IPS-20b (cell line): ENCODE results near the gene RPL10.

ENCODE experiments used
- H3K27ac ChIP-seq: one replicate; pipeline ENCODE4 v1.5.1; 2013; ENCODE audit warnings: low read length
- H3K27me3 ChIP-seq: 2 replicates; pipeline ENCODE4 v1.6.1; 2013; ENCODE audit warnings: mild to moderate bottlenecking, low read length, inconsistent platforms; ENCODE audit not compliant: insufficient read depth
- H3K36me3 ChIP-seq: 2 replicates; pipeline ENCODE4 v1.6.1; 2013; ENCODE audit warnings: low read depth, mild to moderate bottlenecking, inconsistent platforms, low read length, moderate library complexity; ENCODE audit not compliant: insufficient read depth
- H3K4me1 ChIP-seq: 2 replicates; pipeline ENCODE4 v1.6.1; 2013; ENCODE audit warnings: mild to moderate bottlenecking, control low read depth, inconsistent platforms, low read length, moderate library complexity; ENCODE audit not compliant: insufficient read depth
- H3K4me3 ChIP-seq: 2 replicates; pipeline ENCODE4 v1.5.1; 2013; ENCODE audit warnings: mild to moderate bottlenecking, low read length, inconsistent platforms
- H3K9ac ChIP-seq: 2 replicates; pipeline ENCODE4 v1.6.1; 2013; ENCODE audit warnings: low read depth, mild to moderate bottlenecking, inconsistent platforms, low read length, moderate library complexity
- H3K9me3 ChIP-seq: 2 replicates; pipeline ENCODE4 v1.6.1; 2013; ENCODE audit warnings: mild to moderate bottlenecking, low read depth, low read length, inconsistent platforms; ENCODE audit not compliant: insufficient read depth

Gene RPL10

GRCh38 chrX:154397888-154398667 lies at the start of gene RPL10:
Gene RPL10 (plus strand): TSS chrX:154398377. CDS start chrX:154398520, 143 bp downstream.
- Histone ChIP-seq H3K27ac (peak within 1 kb of the TSS; percentile 91), H3K4me1 (no peaks in the 10 kb centered on the region; the same call in 1 of the 2 replicates), H3K4me3 (peak within 1 kb of the TSS; percentile 92), H3K27me3 (no peaks in the 10 kb centered on the region), H3K36me3 (peaks cover 28% of the 10 kb centered on the region), H3K9me3 (no peaks in the 10 kb centered on the region), H3K9ac (peak within 1 kb of the TSS; percentile 99)

- H3K27ac ChIP-seq: no peak overlapping the region
- H3K9me3 ChIP-seq: no peaks in the 10 kb centered on the region
- H3K27me3 ChIP-seq: no peaks in the 10 kb centered on the region
- H3K9ac ChIP-seq: no peak overlapping the region
- H3K4me3 ChIP-seq: no peak overlapping the region
- no peaks in the 10 kb centered on the region for H3K4me1 ChIP-seq
- peaks cover 56% of the 10 kb centered on the region for H3K36me3 ChIP-seq
These were observed 49.4 kb upstream of the RPL10 start for GRCh38 chrX:154348646-154349358.

- Histone ChIP-seq H3K9me3 (no peaks in the 10 kb centered on the region), H3K4me3 (no peak overlapping the region), H3K27me3 (no peaks in the 10 kb centered on the region), H3K27ac (no peak overlapping the region), H3K9ac (no peak overlapping the region), H3K36me3 (peaks cover 62% of the 10 kb centered on the region), H3K4me1 (no peaks in the 10 kb centered on the region)
These were observed 48.7 kb upstream of the RPL10 start for GRCh38 chrX:154349359-154349935.

- Histone ChIP-seq H3K36me3 (peaks cover 68% of the 10 kb centered on the region), H3K9ac (no peak overlapping the region), H3K4me1 (no peaks in the 10 kb centered on the region), H3K4me3 (no peak overlapping the region), H3K9me3 (no peaks in the 10 kb centered on the region), H3K27me3 (no peaks in the 10 kb centered on the region), H3K27ac (no peak overlapping the region)
These were observed 48.2 kb upstream of the RPL10 start for GRCh38 chrX:154349979-154350378.

- peaks cover 74% of the 10 kb centered on the region for H3K36me3 ChIP-seq
- no peak overlapping the region for H3K9ac ChIP-seq
- no peaks in the 10 kb centered on the region for H3K27me3 ChIP-seq
- no peak overlapping the region for H3K27ac ChIP-seq
- no peaks in the 10 kb centered on the region for H3K9me3 ChIP-seq
- no peaks in the 10 kb centered on the region for H3K4me1 ChIP-seq
- H3K4me3 ChIP-seq: no peak overlapping the region
These were observed 47.6 kb upstream of the RPL10 start for GRCh38 chrX:154350429-154351182.

- H3K36me3 ChIP-seq: peaks cover 82% of the 10 kb centered on the region
- no peak overlapping the region for H3K9ac ChIP-seq
- no peak overlapping the region for H3K27ac ChIP-seq
These were observed 46.8 kb upstream of the RPL10 start for GRCh38 chrX:154351183-154352011.

GRCh38 chrX:154352012-154352401 lies 46.2 kb upstream of the RPL10 start:
- no peaks in the 10 kb centered on the region for H3K4me1 ChIP-seq
- H3K27me3 ChIP-seq: no peaks in the 10 kb centered on the region
- H3K9ac ChIP-seq: no peak overlapping the region
- peaks cover 88% of the 10 kb centered on the region for H3K36me3 ChIP-seq
- H3K9me3 ChIP-seq: no peaks in the 10 kb centered on the region
- H3K27ac ChIP-seq: no peak overlapping the region
- no peak overlapping the region for H3K4me3 ChIP-seq

More at GRCh38 chrX:154351183-154352011, 46.8 kb upstream of the RPL10 start:
- no peak overlapping the region for H3K4me3 ChIP-seq
- H3K27me3 ChIP-seq: no peaks in the 10 kb centered on the region
- no peaks in the 10 kb centered on the region for H3K4me1 ChIP-seq
- H3K9me3 ChIP-seq: no peaks in the 10 kb centered on the region

- no peaks in the 10 kb centered on the region for H3K9me3 ChIP-seq
- H3K36me3 ChIP-seq: peaks cover 92% of the 10 kb centered on the region
- no peak overlapping the region for H3K27ac ChIP-seq
- H3K27me3 ChIP-seq: no peaks in the 10 kb centered on the region
- no peaks in the 10 kb centered on the region for H3K4me1 ChIP-seq
- no peak overlapping the region for H3K9ac ChIP-seq
- H3K4me3 ChIP-seq: no peak overlapping the region
These were observed 45.7 kb upstream of the RPL10 start for GRCh38 chrX:154352466-154352865.

GRCh38 chrX:154353172-154353843 lies 44.9 kb upstream of the RPL10 start:
- H3K4me3 ChIP-seq: no peak overlapping the region
- no peak overlapping the region for H3K9ac ChIP-seq
- peaks cover 98% of the 10 kb centered on the region for H3K36me3 ChIP-seq
- no peaks in the 10 kb centered on the region for H3K4me1 ChIP-seq
- no peak overlapping the region for H3K27ac ChIP-seq
- H3K27me3 ChIP-seq: no peaks in the 10 kb centered on the region
- no peaks in the 10 kb centered on the region for H3K9me3 ChIP-seq

- Histone ChIP-seq H3K9me3 (no peaks in the 10 kb centered on the region), H3K36me3 (peaks cover 100% of the 10 kb centered on the region), H3K4me1 (no peaks in the 10 kb centered on the region), H3K9ac (no peak overlapping the region), H3K27ac (no peak overlapping the region), H3K27me3 (no peaks in the 10 kb centered on the region), H3K4me3 (no peak overlapping the region)
These were observed 44.2 kb upstream of the RPL10 start for GRCh38 chrX:154354013-154354412.
